Peyer's patch (tissue), 4 donors: Measurements from ENCODE around the gene STK32B. TPM values are rescaled to one million over a fixed set of nuclear protein-coding genes. Genes with fewer than 3 reads are reported as not detected.

Experiments used
- DNase-seq, 3 donors: peaks; one replicate each; pipeline ENCODE4 v3.0.0-alpha.2; 2017 to 2019
- H3K27ac ChIP-seq, 4 donors: fragments of 200-600 bp; sonication (generic); one replicate each; pipeline ENCODE4 v1.5.1; 2016 to 2019
- H3K27me3 ChIP-seq, 2 donors: fragments of 200-600 bp; sonication (generic); one replicate each; pipeline ENCODE4 v1.5.1; 2019
- H3K36me3 ChIP-seq, 3 donors: fragments of 200-600 bp; sonication (generic); one replicate each; pipeline ENCODE4 v1.5.1; 2016 to 2019
- H3K4me1 ChIP-seq, 4 donors: fragments of 200-600 bp; sonication (generic); one replicate each; pipeline ENCODE4 v1.5.1; 2016 to 2019
- H3K4me3 ChIP-seq, 4 donors: fragments of 200-600 bp; sonication (generic); 1 replicate in 3 of 4; 2 replicates in 1 of 4; pipeline ENCODE4 v1.5.1; 2016 to 2019; ENCODE audit warnings: mild to moderate bottlenecking in 1 of 4
- H3K9me3 ChIP-seq, 4 donors: fragments of 200-600 bp; sonication (generic); one replicate each; pipeline ENCODE4 v1.5.1; 2016 to 2019; ENCODE audit warnings: mild to moderate bottlenecking in 1 of 4
- POLR2A ChIP-seq, 2 donors: fragments of 450-650 bp; IDR thresholded peaks; one replicate each; pipeline ENCODE4 v1.5.1; 2017; ENCODE audit warnings: antibody characterized with exemption in 2 of 2, mild to moderate bottlenecking in 2 of 2, moderate library complexity in 2 of 2
- total RNA-seq, 4 donors: library from RNA; depleted of rRNA; stranded (reverse); fragments of >200 nt; gene quantifications; one replicate each; pipeline ENCODE4 v1.1.0, GENCODE V29; 2016
- TF ChIP-seq, protein P1 (sequence below), 6 experiments: fragments of 450-650 bp in 4 of 6; fragments of 200-600 bp in 2 of 6; sonication (generic) in 1 of 6; IDR thresholded peaks; one replicate each; pipeline ENCODE4 v1.5.1; 2017 to 2019; ENCODE audit warnings: antibody characterized with exemption in 6 of 6, mild to moderate bottlenecking in 3 of 6, moderate library complexity in 1 of 6

STK32B gene
- total RNA-seq, 4 donors from 2014 or later, result 0.35 to 3.3 (median 1.3) TPM

DNA sequence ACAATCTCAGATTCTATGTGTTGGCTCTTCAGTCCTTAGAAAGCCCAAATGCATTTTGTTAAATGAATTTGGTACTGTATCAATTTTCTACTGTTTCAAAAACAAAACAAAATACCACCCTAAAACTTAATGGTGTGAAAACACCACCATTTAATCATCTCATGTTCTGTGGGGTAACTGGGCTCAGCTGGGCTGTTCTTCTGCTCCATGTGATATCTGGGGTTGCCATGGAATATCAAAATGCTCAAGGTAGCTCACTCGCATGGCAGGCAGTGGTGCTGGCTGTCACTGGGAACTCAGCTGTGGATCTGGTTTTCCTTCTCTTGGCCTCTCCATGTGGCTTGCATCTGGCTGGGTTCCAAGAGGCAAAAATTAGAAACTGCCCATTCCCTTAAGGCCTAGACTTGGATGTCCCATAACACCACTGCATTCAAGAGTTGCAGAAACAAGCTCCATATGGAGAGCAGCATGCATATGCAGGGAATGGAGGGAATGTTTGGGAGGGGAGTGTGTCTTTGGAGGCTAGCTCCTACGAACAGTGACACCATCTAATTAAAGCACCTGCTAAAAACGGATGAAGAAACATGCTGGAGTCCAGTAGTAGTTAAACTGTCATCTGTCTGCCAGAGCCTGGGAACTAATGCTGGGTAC, 279.2 kb downstream of the STK32B start:
- no peaks in the 10 kb centered on the region for H3K27me3 ChIP-seq
- H3K36me3 ChIP-seq, result no peaks in the 10 kb centered on the region
- H3K4me1 ChIP-seq, result no peaks in the 10 kb centered on the region
- no peak overlapping the region for H3K27ac ChIP-seq
- DNase-seq, result no peak
- peaks cover 0 to 4% (median 0%) of the 10 kb centered on the region in 4 donors for H3K9me3 ChIP-seq
- H3K4me3 ChIP-seq, result no peak overlapping the region
- TF ChIP-seq POLR2A (IDR thresholded peaks at IDR 0.05), result no peak
- TF ChIP-seq, protein P1, sequence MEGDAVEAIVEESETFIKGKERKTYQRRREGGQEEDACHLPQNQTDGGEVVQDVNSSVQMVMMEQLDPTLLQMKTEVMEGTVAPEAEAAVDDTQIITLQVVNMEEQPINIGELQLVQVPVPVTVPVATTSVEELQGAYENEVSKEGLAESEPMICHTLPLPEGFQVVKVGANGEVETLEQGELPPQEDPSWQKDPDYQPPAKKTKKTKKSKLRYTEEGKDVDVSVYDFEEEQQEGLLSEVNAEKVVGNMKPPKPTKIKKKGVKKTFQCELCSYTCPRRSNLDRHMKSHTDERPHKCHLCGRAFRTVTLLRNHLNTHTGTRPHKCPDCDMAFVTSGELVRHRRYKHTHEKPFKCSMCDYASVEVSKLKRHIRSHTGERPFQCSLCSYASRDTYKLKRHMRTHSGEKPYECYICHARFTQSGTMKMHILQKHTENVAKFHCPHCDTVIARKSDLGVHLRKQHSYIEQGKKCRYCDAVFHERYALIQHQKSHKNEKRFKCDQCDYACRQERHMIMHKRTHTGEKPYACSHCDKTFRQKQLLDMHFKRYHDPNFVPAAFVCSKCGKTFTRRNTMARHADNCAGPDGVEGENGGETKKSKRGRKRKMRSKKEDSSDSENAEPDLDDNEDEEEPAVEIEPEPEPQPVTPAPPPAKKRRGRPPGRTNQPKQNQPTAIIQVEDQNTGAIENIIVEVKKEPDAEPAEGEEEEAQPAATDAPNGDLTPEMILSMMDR (IDR thresholded peaks at IDR 0.05), result no peak

DNA sequence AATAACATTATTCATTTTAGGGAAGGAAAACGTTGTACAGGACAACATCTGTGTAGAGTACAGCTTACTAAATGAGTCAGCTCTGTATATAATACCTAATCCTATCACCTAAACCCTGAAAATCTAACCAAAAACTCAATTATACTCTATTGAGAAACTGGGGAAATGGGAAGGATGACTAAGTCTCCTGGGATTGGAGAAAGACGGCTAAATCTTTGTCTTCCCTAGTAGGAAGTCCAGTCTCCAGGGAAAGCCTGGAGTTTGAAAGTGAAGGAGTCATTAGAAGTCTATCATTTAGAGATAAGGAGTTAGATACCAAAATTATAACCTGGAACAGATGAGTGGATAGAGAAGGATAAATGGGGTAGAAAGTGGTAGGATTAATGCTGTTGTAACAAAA, 286.5 kb downstream of the STK32B start:
- Histone ChIP-seq H3K36me3 (no peaks in the 10 kb centered on the region), H3K4me3 (no peak overlapping the region), H3K9me3 (no peaks in the 10 kb centered on the region), H3K27me3 (no peaks in the 10 kb centered on the region), H3K4me1 (no peaks in the 10 kb centered on the region), H3K27ac (no peak overlapping the region)
- no peak for TF ChIP-seq POLR2A (IDR thresholded peaks at IDR 0.05)
- TF ChIP-seq, protein P1 (IDR thresholded peaks at IDR 0.05), result no peak
- no peak for DNase-seq

DNA sequence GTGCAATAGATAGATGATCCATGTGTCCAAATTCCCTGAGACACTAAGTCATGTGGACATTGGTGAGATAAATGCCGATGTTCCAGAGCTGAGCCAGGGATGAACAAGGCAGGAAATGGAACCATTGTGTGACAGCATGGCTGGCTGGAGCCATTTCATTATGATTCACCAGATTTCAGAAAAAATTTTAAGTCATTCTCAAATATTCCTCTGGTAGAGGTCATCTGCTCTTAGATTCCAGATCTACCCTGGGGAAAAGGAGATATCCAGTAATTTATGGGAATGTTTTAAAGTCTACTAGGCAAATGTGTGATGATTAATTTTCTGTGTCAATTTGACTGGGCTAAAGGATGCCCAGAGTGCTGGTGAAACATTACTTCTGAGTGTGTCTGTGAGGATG, 287.3 kb downstream of the STK32B start:
- no peak for DNase-seq
- no peak for TF ChIP-seq POLR2A (IDR thresholded peaks at IDR 0.05)
- Histone ChIP-seq H3K4me3 (no peak overlapping the region), H3K4me1 (no peaks in the 10 kb centered on the region), H3K27me3 (no peaks in the 10 kb centered on the region), H3K27ac (no peak overlapping the region), H3K36me3 (no peaks in the 10 kb centered on the region), H3K9me3 (no peaks in the 10 kb centered on the region)

GRCh38 chr4:5340991-5341451, 289.7 kb downstream of the STK32B start:
- no peak for DNase-seq
- no peaks in the 10 kb centered on the region for H3K36me3 ChIP-seq
- no peaks in the 10 kb centered on the region for H3K9me3 ChIP-seq
- TF ChIP-seq, protein P1 (IDR thresholded peaks at IDR 0.05), result no peak
- no peak for TF ChIP-seq POLR2A (IDR thresholded peaks at IDR 0.05)
- H3K4me3 ChIP-seq, result no peak overlapping the region
- H3K4me1 ChIP-seq, result no peaks in the 10 kb centered on the region
- no peaks in the 10 kb centered on the region for H3K27me3 ChIP-seq
- H3K27ac ChIP-seq, result no peak overlapping the region

DNA sequence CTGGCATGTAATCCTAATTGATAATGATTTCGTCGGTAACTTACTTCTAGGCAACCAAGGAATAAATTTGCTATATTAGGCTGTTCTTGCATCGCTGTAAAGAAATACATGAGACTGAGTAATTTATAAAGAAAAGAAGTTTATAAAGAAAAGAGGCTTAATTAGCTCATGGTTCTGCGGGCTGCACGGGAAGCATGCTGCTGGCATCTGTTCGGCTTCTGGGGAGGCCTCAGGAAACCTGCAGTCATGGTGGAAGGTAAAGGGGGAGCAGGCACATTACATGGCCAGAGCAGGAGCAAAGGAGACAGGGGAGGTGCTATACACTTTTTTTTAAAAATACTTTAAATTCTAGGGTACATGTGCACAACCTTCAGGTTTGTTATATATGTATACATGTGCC, 290.2 kb downstream of the STK32B start:
- Histone ChIP-seq H3K27ac (no peak overlapping the region), H3K4me3 (no peak overlapping the region), H3K9me3 (no peaks in the 10 kb centered on the region), H3K27me3 (no peaks in the 10 kb centered on the region), H3K4me1 (no peaks in the 10 kb centered on the region), H3K36me3 (no peaks in the 10 kb centered on the region)
- no peak for DNase-seq
- TF ChIP-seq POLR2A (IDR thresholded peaks at IDR 0.05), result no peak
- TF ChIP-seq, protein P1 (IDR thresholded peaks at IDR 0.05), result no peak

- Histone ChIP-seq H3K27me3 (no peaks in the 10 kb centered on the region), H3K36me3 (no peaks in the 10 kb centered on the region), H3K4me1 (no peaks in the 10 kb centered on the region), H3K9me3 (no peaks in the 10 kb centered on the region), H3K27ac (no peak overlapping the region), H3K4me3 (no peak overlapping the region)
- no peak for TF ChIP-seq POLR2A (IDR thresholded peaks at IDR 0.05)
- TF ChIP-seq, protein P1 (IDR thresholded peaks at IDR 0.05), result no peak
- DNase-seq, result no peak
Measured at GRCh38 chr4:5355846-5356245, 304.6 kb downstream of the STK32B start.
